Trophoblast cell (in vitro differentiated cells and primary cell): ENCODE data around the gene EFNA5.
A peak's percentile ranks its signal among the peaks of the same experiment; 100 is the strongest.

Source experiments
- DNase-seq, 2 donors: peaks; one replicate each; pipeline ENCODE4 v3.0.0-alpha.2; 2016
- H2AFZ ChIP-seq: 2 replicates; pipeline ENCODE4 v1.6.1; 2013; ENCODE audit warnings: low read length, moderate library complexity, mild to moderate bottlenecking; ENCODE audit not compliant: insufficient read depth, poor library complexity
- H2AK5ac ChIP-seq: 2 replicates; pipeline ENCODE4 v1.6.1; 2013; ENCODE audit warnings: mild to moderate bottlenecking, low read length
- H2BK120ac ChIP-seq: 2 replicates; pipeline ENCODE4 v1.6.1; 2013; ENCODE audit warnings: low read length, mild to moderate bottlenecking, moderate library complexity; ENCODE audit not compliant: insufficient read depth, poor library complexity
- H2BK12ac ChIP-seq: 2 replicates; pipeline ENCODE4 v1.6.1; 2013; ENCODE audit warnings: mild to moderate bottlenecking, low read length, moderate library complexity
- H2BK5ac ChIP-seq: 2 replicates; pipeline ENCODE4 v1.6.1; 2013; ENCODE audit warnings: low read length, low read depth, moderate library complexity, mild to moderate bottlenecking; ENCODE audit not compliant: poor library complexity
- H3K14ac ChIP-seq: 2 replicates; pipeline ENCODE4 v1.6.1; 2013; ENCODE audit warnings: mild to moderate bottlenecking, low read length
- H3K18ac ChIP-seq: 2 replicates; pipeline ENCODE4 v1.6.1; 2013; ENCODE audit warnings: mild to moderate bottlenecking, low read length
- H3K23ac ChIP-seq: 2 replicates; pipeline ENCODE4 v1.6.1; 2013; ENCODE audit warnings: low read length
- H3K27ac ChIP-seq: 2 replicates; pipeline ENCODE4 v1.5.1; 2013; ENCODE audit warnings: low read depth, mild to moderate bottlenecking, inconsistent platforms, low read length, moderate library complexity
- H3K27me3 ChIP-seq: 2 replicates; pipeline ENCODE4 v1.6.1; 2013; ENCODE audit warnings: inconsistent platforms, mild to moderate bottlenecking, low read length, moderate library complexity; ENCODE audit not compliant: insufficient read depth
- H3K36me3 ChIP-seq, 2 experiments: 1 replicate in 1 of 2; 2 replicates in 1 of 2; pipeline ENCODE4 v1.6.1; 2013; ENCODE audit warnings: low read length in 2 of 2, mild to moderate bottlenecking in 2 of 2, moderate library complexity in 1 of 2; ENCODE audit not compliant: insufficient read depth in 2 of 2, control insufficient read depth in 1 of 2
- H3K4ac ChIP-seq: 2 replicates; pipeline ENCODE4 v1.6.1; 2013; ENCODE audit warnings: low read depth, mild to moderate bottlenecking, low read length, moderate library complexity
- H3K4me1 ChIP-seq, 2 experiments: 1 replicate in 1 of 2; 2 replicates in 1 of 2; pipeline ENCODE4 v1.6.1; 2013; ENCODE audit warnings: low read length in 2 of 2, mild to moderate bottlenecking in 2 of 2, moderate library complexity in 1 of 2; ENCODE audit not compliant: insufficient read depth in 2 of 2, control insufficient read depth in 1 of 2
- H3K4me2 ChIP-seq: 2 replicates; pipeline ENCODE4 v1.6.1; 2013; ENCODE audit warnings: inconsistent platforms, mild to moderate bottlenecking, low read length, moderate library complexity
- H3K4me3 ChIP-seq: 2 replicates; pipeline ENCODE4 v1.5.1; 2013; ENCODE audit warnings: mild to moderate bottlenecking, low read depth, low read length, inconsistent platforms
- H3K79me1 ChIP-seq: one replicate; pipeline ENCODE4 v1.6.1; 2013; ENCODE audit warnings: low read length
- H3K79me2 ChIP-seq: 2 replicates; pipeline ENCODE4 v1.6.1; 2013; ENCODE audit warnings: low read length, mild to moderate bottlenecking; ENCODE audit not compliant: control insufficient read depth, insufficient read depth, poor library complexity
- H3K9ac ChIP-seq: 2 replicates; pipeline ENCODE4 v1.6.1; 2013; ENCODE audit warnings: mild to moderate bottlenecking, low read length
- H3K9me3 ChIP-seq: 2 replicates; pipeline ENCODE4 v1.6.1; 2013; ENCODE audit warnings: low read depth, mild to moderate bottlenecking, control low read depth, inconsistent platforms, low read length; ENCODE audit not compliant: insufficient read depth
- H4K12ac ChIP-seq: 2 replicates; pipeline ENCODE4 v1.6.1; 2013; ENCODE audit warnings: low read depth, mild to moderate bottlenecking, low read length, moderate library complexity
- H4K8ac ChIP-seq: 2 replicates; pipeline ENCODE4 v1.6.1; 2013; ENCODE audit warnings: low read depth, mild to moderate bottlenecking, low read length, moderate library complexity
- H4K91ac ChIP-seq: one replicate; pipeline ENCODE4 v1.6.1; 2013; ENCODE audit warnings: low read depth, mild to moderate bottlenecking, low read length, moderate library complexity
- whole genome bisulfite sequencing: extraction: QIAGEN DNeasy Blood & Tissue Kit; methylation state at CpG from one replicate; pipeline ENCODE4 v1.1.7; 2013; ENCODE audit warnings: missing lambda C conversion rate; ENCODE audit not compliant: insufficient read length, insufficient coverage; ENCODE audit errors: extremely low coverage; 5-methylcytosine and 5-hydroxymethylcytosine counted together

Gene EFNA5

DNA sequence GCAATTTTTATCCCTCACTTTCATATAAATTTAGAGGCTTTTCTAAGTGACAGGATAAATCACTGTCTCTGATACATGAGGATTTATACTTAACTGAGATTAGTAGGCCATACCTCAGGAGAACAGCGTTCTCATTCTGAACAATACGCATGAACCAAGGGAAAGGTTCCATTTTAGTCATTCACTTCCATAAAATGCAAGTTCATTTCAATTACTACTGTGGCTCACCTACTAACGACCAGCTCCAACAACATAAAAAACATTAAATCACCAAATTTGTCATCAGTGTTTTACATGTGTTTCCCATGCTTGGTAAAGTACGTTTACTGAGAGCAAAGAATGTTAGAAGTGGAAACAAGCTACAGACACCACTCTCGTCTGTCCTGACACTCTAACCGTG, 67.4 kb downstream of the EFNA5 start:
- no peak overlapping the region for H2BK120ac ChIP-seq
- H3K79me2 ChIP-seq: no peaks in the 10 kb centered on the region
- no peaks in the 10 kb centered on the region for H3K4me1 ChIP-seq
- H2BK5ac ChIP-seq: no peak overlapping the region
- H3K36me3 ChIP-seq: no peaks in the 10 kb centered on the region
- no peak overlapping the region for H3K9ac ChIP-seq
- no peak overlapping the region for H3K4ac ChIP-seq
- H3K27ac ChIP-seq: no peak overlapping the region
- no peak overlapping the region for H4K8ac ChIP-seq
- no peak overlapping the region for H3K18ac ChIP-seq
- no peak overlapping the region for H2AFZ ChIP-seq
- H4K91ac ChIP-seq: no peak overlapping the region
- H4K12ac ChIP-seq: no peak overlapping the region
- H2BK12ac ChIP-seq: no peak overlapping the region
- no CpG with 5 or more reads among the region's 6 CpGs for WGBS
- H3K27me3 ChIP-seq: no peaks in the 10 kb centered on the region
- no peaks in the 10 kb centered on the region for H3K9me3 ChIP-seq
- H3K4me2 ChIP-seq: no peak overlapping the region
- no peaks in the 10 kb centered on the region for H3K79me1 ChIP-seq
- H3K4me3 ChIP-seq: no peak overlapping the region
- no peak overlapping the region for H3K14ac ChIP-seq
- H2AK5ac ChIP-seq: no peak overlapping the region
- H3K23ac ChIP-seq: no peak overlapping the region
- DNase-seq: no peak

DNA sequence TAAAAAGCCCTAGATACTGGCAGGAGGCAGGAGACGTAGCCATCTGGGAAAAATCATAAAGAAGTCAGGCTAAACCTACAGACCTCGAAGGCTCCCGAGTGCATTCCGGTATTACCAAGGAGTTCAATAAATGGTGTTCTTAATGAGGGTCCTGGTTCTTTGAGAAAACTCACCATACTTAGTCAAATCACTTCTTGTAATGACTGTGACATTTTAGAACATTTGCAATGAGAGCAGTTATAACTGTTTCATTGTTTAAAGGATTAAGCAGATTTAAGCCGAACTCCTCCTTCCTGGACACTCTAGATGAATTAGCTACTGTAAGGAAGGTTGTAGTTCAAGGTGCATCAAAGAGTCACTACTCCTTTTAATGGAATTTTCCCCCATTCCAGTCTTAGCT, 67.8 kb downstream of the EFNA5 start:
- no peak overlapping the region for H3K9ac ChIP-seq
- WGBS: no CpG with 5 or more reads among the region's 5 CpGs

DNA sequence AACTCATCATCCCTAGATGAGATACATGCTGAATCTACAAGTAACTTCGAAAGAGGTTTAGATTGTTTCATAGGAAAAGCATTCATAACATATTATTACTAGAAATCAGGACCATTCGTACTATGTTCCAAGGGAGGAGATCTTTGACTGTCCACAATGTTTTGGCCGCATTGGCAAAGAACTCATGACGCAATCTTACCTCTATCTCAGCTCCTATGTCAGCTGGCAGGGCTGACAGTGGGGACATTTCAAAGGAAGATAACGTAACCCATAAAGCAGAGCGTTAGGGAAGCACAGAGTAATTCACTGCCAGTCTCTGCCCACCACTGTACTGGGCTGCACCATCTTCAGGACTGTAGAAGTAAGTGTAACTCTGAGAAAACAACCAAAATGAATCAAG, 69.7 kb downstream of the EFNA5 start:
- Histone ChIP-seq H3K14ac (no peak overlapping the region), H3K4ac (no peak overlapping the region), H3K27ac (no peak overlapping the region), H3K18ac (no peak overlapping the region), H2AFZ (no peak overlapping the region), H3K23ac (no peak overlapping the region), H2BK120ac (no peak overlapping the region), H3K36me3 (no peaks in the 10 kb centered on the region), H3K79me1 (no peaks in the 10 kb centered on the region), H2BK5ac (no peak overlapping the region), H4K91ac (no peak overlapping the region), H4K12ac (no peak overlapping the region), H2BK12ac (no peak overlapping the region), H3K9ac (no peak overlapping the region), H3K4me1 (no peaks in the 10 kb centered on the region), H4K8ac (no peak overlapping the region), H3K9me3 (no peaks in the 10 kb centered on the region), H3K27me3 (no peaks in the 10 kb centered on the region), H3K4me3 (no peak overlapping the region), H2AK5ac (no peak overlapping the region), H3K79me2 (no peaks in the 10 kb centered on the region), H3K4me2 (no peak overlapping the region)
- DNase-seq: peak in 1 of 2 donors; percentile 4
- no CpG with 5 or more reads among the region's 6 CpGs for WGBS

More for the DNA sequence above, 67.8 kb downstream of the EFNA5 start:
- no peak overlapping the region for H3K27ac ChIP-seq
- no peaks in the 10 kb centered on the region for H3K36me3 ChIP-seq
- H3K4me1 ChIP-seq: no peaks in the 10 kb centered on the region
- no peak overlapping the region for H2BK12ac ChIP-seq
- no peak overlapping the region for H3K23ac ChIP-seq
- no peaks in the 10 kb centered on the region for H3K27me3 ChIP-seq
- no peaks in the 10 kb centered on the region for H3K79me1 ChIP-seq
- no peaks in the 10 kb centered on the region for H3K79me2 ChIP-seq
- no peaks in the 10 kb centered on the region for H3K9me3 ChIP-seq
- no peak overlapping the region for H2BK5ac ChIP-seq
- no peak overlapping the region for H3K4me3 ChIP-seq
- no peak overlapping the region for H3K4me2 ChIP-seq
- H4K12ac ChIP-seq: no peak overlapping the region
- no peak overlapping the region for H2AFZ ChIP-seq
- H4K91ac ChIP-seq: no peak overlapping the region
- no peak for DNase-seq
- H2BK120ac ChIP-seq: no peak overlapping the region
- H4K8ac ChIP-seq: no peak overlapping the region
- H2AK5ac ChIP-seq: no peak overlapping the region
- H3K14ac ChIP-seq: no peak overlapping the region
- H3K4ac ChIP-seq: no peak overlapping the region
- H3K18ac ChIP-seq: no peak overlapping the region

DNA sequence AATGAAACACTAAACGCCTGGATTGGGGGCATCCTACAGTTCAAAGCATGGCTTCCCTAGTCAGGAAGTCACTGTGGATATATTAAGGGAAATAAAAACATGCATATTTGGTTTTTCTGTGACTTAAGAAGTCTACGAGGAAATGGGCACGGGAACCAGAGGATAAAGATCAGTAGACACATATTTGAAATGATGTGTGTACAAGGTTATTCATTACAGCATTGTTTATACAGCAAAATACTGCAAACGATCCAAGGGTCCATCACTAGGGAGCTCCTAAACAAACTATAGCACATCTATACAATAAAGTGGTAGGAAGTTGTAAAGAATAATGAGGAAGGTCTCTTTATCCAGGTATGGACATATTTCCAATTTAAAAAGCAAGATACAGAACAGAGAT, 71.8 kb downstream of the EFNA5 start:
- WGBS: no CpG with 5 or more reads among the region's 4 CpGs
- Histone ChIP-seq H2AFZ (no peak overlapping the region), H2BK12ac (no peak overlapping the region), H3K79me2 (no peaks in the 10 kb centered on the region), H3K4ac (no peak overlapping the region), H3K36me3 (no peaks in the 10 kb centered on the region), H3K9ac (no peak overlapping the region), H3K4me2 (no peak overlapping the region), H4K8ac (no peak overlapping the region), H3K4me1 (no peaks in the 10 kb centered on the region), H3K79me1 (no peaks in the 10 kb centered on the region), H3K23ac (no peak overlapping the region), H3K18ac (no peak overlapping the region), H2AK5ac (no peak overlapping the region), H4K12ac (no peak overlapping the region), H4K91ac (no peak overlapping the region), H3K9me3 (no peaks in the 10 kb centered on the region), H3K4me3 (no peak overlapping the region), H3K14ac (no peak overlapping the region), H3K27me3 (no peaks in the 10 kb centered on the region), H2BK120ac (no peak overlapping the region), H3K27ac (no peak overlapping the region), H2BK5ac (no peak overlapping the region)
- DNase-seq: peak in 1 of 2 donors; percentile 21
